Tibial nerve (tissue), 4 donors: ENCODE measurements around the gene NDUFAF8.

Experiments
- EP300 ChIP-seq, 2 donors: sonication (generic); formaldehyde crosslinking; IDR thresholded peaks; one replicate each; pipeline ENCODE4 v1.6.1; 2017; ENCODE audit warnings: antibody characterized with exemption in 2 of 2, mild to moderate bottlenecking in 1 of 2
- POLR2A ChIP-seq, 2 donors: fragments of 450-650 bp; IDR thresholded peaks; one replicate each; pipeline ENCODE4 v1.6.1; 2017; ENCODE audit warnings: antibody characterized with exemption in 2 of 2, mild to moderate bottlenecking in 2 of 2, moderate library complexity in 2 of 2
- TF ChIP-seq, protein P1 (sequence below), 5 experiments: fragments of 200-600 bp in 3 of 5; fragments of 450-650 bp in 2 of 5; sonication (generic) in 3 of 5; IDR thresholded peaks; one replicate each; pipeline ENCODE4 v1.5.1; 2016 to 2019; ENCODE audit warnings: antibody characterized with exemption in 5 of 5, mild to moderate bottlenecking in 3 of 5, moderate library complexity in 2 of 5

DNA sequence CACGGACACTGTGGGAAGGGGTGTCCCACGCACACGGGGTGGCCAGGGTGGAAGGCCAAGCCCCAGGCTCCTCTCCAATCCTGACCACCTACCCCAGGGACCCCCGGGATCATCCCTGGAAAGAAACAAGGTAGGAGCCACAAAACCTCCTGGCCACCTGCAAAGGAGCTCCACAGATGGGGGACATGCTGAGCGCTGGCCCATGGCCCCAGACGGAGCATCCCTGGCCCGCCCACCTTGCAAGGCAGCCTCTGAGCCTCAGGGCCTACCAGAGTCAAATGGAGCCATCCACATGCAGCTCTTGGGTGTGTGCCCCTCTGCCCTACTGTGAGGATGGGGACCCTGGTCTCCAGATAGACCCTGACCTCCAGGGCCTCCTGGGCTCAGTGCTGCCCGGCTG is 39.7 kb downstream of the NDUFAF8 start:
- TF ChIP-seq, protein P1, sequence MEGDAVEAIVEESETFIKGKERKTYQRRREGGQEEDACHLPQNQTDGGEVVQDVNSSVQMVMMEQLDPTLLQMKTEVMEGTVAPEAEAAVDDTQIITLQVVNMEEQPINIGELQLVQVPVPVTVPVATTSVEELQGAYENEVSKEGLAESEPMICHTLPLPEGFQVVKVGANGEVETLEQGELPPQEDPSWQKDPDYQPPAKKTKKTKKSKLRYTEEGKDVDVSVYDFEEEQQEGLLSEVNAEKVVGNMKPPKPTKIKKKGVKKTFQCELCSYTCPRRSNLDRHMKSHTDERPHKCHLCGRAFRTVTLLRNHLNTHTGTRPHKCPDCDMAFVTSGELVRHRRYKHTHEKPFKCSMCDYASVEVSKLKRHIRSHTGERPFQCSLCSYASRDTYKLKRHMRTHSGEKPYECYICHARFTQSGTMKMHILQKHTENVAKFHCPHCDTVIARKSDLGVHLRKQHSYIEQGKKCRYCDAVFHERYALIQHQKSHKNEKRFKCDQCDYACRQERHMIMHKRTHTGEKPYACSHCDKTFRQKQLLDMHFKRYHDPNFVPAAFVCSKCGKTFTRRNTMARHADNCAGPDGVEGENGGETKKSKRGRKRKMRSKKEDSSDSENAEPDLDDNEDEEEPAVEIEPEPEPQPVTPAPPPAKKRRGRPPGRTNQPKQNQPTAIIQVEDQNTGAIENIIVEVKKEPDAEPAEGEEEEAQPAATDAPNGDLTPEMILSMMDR (IDR thresholded peaks at IDR 0.05) = no peak
- no peak for TF ChIP-seq POLR2A (IDR thresholded peaks at IDR 0.05)
- no peak for TF ChIP-seq EP300 (IDR thresholded peaks at IDR 0.05)
